ENCODE measurements around the gene CDC14B. TPM values are rescaled to one million over a fixed set of nuclear protein-coding genes. Genes with fewer than 3 reads are reported as not detected.

The CDC14B gene
- total and polyA plus RNA-seq, 4 donors, result 8.8 to 33.3 (median 11.3) TPM

DNA sequence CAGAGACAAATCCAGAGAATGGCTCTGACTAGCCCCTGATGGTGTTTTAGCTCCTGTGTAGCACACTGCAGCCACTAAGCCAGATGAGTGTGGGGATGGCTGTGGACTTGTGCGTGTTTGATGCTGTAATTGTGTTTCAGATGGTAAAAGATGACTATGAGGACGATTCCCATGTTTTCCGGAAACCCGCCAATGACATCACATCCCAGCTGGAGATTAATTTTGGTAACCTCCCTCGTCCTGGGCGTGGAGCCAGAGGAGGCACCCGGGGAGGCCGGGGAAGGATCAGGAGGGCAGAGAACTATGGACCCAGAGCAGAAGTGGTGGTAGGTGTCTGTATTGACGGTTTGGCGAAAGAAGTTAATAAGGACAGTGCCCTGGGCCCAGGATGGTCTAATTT, 131.7 kb downstream of the CDC14B start (continued):
- TF ChIP-seq, protein P1, sequence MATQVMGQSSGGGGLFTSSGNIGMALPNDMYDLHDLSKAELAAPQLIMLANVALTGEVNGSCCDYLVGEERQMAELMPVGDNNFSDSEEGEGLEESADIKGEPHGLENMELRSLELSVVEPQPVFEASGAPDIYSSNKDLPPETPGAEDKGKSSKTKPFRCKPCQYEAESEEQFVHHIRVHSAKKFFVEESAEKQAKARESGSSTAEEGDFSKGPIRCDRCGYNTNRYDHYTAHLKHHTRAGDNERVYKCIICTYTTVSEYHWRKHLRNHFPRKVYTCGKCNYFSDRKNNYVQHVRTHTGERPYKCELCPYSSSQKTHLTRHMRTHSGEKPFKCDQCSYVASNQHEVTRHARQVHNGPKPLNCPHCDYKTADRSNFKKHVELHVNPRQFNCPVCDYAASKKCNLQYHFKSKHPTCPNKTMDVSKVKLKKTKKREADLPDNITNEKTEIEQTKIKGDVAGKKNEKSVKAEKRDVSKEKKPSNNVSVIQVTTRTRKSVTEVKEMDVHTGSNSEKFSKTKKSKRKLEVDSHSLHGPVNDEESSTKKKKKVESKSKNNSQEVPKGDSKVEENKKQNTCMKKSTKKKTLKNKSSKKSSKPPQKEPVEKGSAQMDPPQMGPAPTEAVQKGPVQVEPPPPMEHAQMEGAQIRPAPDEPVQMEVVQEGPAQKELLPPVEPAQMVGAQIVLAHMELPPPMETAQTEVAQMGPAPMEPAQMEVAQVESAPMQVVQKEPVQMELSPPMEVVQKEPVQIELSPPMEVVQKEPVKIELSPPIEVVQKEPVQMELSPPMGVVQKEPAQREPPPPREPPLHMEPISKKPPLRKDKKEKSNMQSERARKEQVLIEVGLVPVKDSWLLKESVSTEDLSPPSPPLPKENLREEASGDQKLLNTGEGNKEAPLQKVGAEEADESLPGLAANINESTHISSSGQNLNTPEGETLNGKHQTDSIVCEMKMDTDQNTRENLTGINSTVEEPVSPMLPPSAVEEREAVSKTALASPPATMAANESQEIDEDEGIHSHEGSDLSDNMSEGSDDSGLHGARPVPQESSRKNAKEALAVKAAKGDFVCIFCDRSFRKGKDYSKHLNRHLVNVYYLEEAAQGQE (IDR thresholded peaks at IDR 0.05), result no peak

DNA sequence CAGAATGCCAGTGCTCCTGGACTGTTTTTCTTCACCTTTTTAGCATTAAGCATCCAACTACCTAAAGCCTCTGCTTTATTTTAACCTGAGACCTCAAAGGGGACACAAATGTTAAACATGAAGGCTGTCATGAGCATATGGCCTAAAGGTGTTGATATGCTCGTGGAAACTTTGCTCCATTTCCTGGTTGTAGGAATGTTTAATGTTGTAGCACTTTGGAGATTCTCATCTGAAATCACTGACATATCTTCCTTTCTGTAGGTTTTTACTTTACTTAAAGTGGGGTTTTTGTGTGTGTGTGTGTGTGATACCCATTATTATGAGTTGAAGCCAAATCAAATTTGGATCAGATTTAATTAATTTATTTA, 132.6 kb downstream of the CDC14B start:
- no peak for DNase-seq (ENCODE audit: low spot score)
- WGBS, result 62% methylated on average over 1 of the region's 1 CpG
- no peaks in the 10 kb centered on the region for H3K9me3 ChIP-seq (ENCODE audit: control insufficient read depth in 4 of 4, low read length in 3 of 4)
- peak overlapping the region; percentile 17 to 32 for H3K27ac ChIP-seq (ENCODE audit: low read depth in 1 of 2, low read length in 2 of 2)
- peaks cover 0 to 5% (median 0%) of the 10 kb centered on the region in 4 donors for H3K36me3 ChIP-seq (ENCODE audit: control insufficient read depth in 4 of 4, insufficient read depth in 3 of 4, low read depth in 1 of 4, low read length in 3 of 4)
- H3K9ac ChIP-seq (ENCODE audit: low read depth in 1 of 2, low read length in 2 of 2), result peak overlapping the region in 1 of 2 donors; percentile 1
- no peak overlapping the region for H3K4me3 ChIP-seq (ENCODE audit: low read depth in 1 of 3, low read length in 3 of 3)
- H3K27me3 ChIP-seq (ENCODE audit: control insufficient read depth in 4 of 4, insufficient read depth in 4 of 4, low read length in 3 of 4), result no peaks in the 10 kb centered on the region
- TF ChIP-seq, protein P2, sequence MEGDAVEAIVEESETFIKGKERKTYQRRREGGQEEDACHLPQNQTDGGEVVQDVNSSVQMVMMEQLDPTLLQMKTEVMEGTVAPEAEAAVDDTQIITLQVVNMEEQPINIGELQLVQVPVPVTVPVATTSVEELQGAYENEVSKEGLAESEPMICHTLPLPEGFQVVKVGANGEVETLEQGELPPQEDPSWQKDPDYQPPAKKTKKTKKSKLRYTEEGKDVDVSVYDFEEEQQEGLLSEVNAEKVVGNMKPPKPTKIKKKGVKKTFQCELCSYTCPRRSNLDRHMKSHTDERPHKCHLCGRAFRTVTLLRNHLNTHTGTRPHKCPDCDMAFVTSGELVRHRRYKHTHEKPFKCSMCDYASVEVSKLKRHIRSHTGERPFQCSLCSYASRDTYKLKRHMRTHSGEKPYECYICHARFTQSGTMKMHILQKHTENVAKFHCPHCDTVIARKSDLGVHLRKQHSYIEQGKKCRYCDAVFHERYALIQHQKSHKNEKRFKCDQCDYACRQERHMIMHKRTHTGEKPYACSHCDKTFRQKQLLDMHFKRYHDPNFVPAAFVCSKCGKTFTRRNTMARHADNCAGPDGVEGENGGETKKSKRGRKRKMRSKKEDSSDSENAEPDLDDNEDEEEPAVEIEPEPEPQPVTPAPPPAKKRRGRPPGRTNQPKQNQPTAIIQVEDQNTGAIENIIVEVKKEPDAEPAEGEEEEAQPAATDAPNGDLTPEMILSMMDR (IDR thresholded peaks at IDR 0.05; ENCODE audit: low read depth, low read length, missing input control), result no peak
- no peak for TF ChIP-seq RXRA (IDR thresholded peaks at IDR 0.05)
- TF ChIP-seq, protein P3, sequence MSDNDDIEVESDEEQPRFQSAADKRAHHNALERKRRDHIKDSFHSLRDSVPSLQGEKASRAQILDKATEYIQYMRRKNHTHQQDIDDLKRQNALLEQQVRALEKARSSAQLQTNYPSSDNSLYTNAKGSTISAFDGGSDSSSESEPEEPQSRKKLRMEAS (IDR thresholded peaks at IDR 0.05), result no peak
- H3K4me1 ChIP-seq (ENCODE audit: control insufficient read depth in 4 of 4, insufficient read depth in 4 of 4, low read length in 3 of 4), result peaks cover 5 to 41% (median 28%) of the 10 kb centered on the region in 4 donors

DNA sequence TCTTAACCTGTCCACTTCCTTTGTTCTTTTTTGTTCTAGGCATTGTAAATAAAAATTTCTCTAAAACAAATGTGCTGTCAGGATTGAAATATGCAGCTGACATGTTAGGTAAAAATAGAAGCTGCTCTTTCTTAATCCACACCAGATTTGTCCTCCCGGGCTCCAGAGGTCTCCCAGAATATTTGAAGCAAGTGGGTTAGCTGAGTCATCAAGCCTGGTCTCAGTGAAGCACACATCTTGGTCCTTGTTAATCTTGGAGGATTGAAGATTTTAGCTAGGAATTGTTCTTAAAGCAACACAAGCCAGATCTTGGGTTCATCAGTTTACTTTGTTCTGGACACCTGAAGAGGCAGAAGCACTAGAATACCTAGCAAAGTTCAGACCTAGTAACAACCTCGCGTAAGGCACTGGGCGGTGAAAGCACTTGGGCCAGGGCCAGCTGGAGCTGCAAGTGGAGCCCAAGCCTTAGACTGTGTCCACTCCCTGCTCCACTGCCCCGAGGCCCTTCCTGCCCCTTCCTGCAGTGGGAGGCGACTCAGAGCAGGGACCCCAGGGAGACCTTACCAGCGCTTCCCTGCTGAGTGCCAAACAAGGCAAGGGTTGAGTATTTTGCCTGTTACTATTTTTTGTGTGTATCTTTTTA, 133.1 kb downstream of the CDC14B start:
- Histone ChIP-seq H3K4me3 (ENCODE audit: low read depth in 1 of 3, low read length in 3 of 3) (no peak overlapping the region), H3K27ac (ENCODE audit: low read depth in 1 of 2, low read length in 2 of 2) (peak overlapping the region; percentile 17 to 32), H3K9me3 (ENCODE audit: control insufficient read depth in 4 of 4, low read length in 3 of 4) (no peaks in the 10 kb centered on the region), H3K27me3 (ENCODE audit: control insufficient read depth in 4 of 4, insufficient read depth in 4 of 4, low read length in 3 of 4) (no peaks in the 10 kb centered on the region), H3K4me1 (ENCODE audit: control insufficient read depth in 4 of 4, insufficient read depth in 4 of 4, low read length in 3 of 4) (peaks cover 5 to 36% (median 26%) of the 10 kb centered on the region in 4 donors), H3K36me3 (ENCODE audit: control insufficient read depth in 4 of 4, insufficient read depth in 3 of 4, low read depth in 1 of 4, low read length in 3 of 4) (peaks cover 0 to 5% (median 0%) of the 10 kb centered on the region in 4 donors), H3K9ac (ENCODE audit: low read depth in 1 of 2, low read length in 2 of 2) (no peak overlapping the region)
- no peak for DNase-seq (ENCODE audit: low spot score)
- 29% methylated on average over 7 of the region's 7 CpGs for WGBS
- TF ChIP-seq, protein P2 (IDR thresholded peaks at IDR 0.05; ENCODE audit: low read depth, low read length, missing input control), result no peak
- TF ChIP-seq HNF4G (IDR thresholded peaks at IDR 0.05) (no peak), RAD21 (IDR thresholded peaks at IDR 0.05) (peak in 1 of 2 donors; percentile 19), HNF4A (conservative IDR thresholded peaks at IDR 0.05) (peak; percentile 7 to 40), RXRA (IDR thresholded peaks at IDR 0.05) (peak; percentile 11 to 39)
- TF ChIP-seq, protein P4, sequence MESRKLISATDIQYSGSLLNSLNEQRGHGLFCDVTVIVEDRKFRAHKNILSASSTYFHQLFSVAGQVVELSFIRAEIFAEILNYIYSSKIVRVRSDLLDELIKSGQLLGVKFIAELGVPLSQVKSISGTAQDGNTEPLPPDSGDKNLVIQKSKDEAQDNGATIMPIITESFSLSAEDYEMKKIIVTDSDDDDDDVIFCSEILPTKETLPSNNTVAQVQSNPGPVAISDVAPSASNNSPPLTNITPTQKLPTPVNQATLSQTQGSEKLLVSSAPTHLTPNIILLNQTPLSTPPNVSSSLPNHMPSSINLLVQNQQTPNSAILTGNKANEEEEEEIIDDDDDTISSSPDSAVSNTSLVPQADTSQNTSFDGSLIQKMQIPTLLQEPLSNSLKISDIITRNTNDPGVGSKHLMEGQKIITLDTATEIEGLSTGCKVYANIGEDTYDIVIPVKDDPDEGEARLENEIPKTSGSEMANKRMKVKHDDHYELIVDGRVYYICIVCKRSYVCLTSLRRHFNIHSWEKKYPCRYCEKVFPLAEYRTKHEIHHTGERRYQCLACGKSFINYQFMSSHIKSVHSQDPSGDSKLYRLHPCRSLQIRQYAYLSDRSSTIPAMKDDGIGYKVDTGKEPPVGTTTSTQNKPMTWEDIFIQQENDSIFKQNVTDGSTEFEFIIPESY (IDR thresholded peaks at IDR 0.05), result no peak

Data from liver (tissue), 9 donors.